ENCODE measurements around the gene ZNF710. TPM values are rescaled to one million over a fixed set of nuclear protein-coding genes. Genes with fewer than 3 reads are reported as not detected.

The ZNF710 gene
- total RNA-seq, 1 donor from 2014 or later: 45.5 TPM

- ATAC-seq (ENCODE audit: low read depth) (no peak), DNase-seq (no peak)
- POLR2A ChIA-PET: interaction anchor here (0.5 kb wide), 1 partner anchor 19 kb away, joined by 3 read pairs; no protein-coding TSS in a partner anchor
- Mint-ChIP-seq H3K9me3 (no peaks in the 10 kb centered on the region), H3K27me3 (no peaks in the 10 kb centered on the region), H3K36me3 (ENCODE audit: low read depth) (peaks cover 51% of the 10 kb centered on the region), H3K27ac (no peak overlapping the region), H3K4me1 (peaks cover 13% of the 10 kb centered on the region), H3K4me3 (no peak overlapping the region)
- intact Hi-C loops (cut with micrococcal nuclease): no loop called here
- CTCF ChIA-PET: no interaction called here
- TF ChIP-seq, protein P1, sequence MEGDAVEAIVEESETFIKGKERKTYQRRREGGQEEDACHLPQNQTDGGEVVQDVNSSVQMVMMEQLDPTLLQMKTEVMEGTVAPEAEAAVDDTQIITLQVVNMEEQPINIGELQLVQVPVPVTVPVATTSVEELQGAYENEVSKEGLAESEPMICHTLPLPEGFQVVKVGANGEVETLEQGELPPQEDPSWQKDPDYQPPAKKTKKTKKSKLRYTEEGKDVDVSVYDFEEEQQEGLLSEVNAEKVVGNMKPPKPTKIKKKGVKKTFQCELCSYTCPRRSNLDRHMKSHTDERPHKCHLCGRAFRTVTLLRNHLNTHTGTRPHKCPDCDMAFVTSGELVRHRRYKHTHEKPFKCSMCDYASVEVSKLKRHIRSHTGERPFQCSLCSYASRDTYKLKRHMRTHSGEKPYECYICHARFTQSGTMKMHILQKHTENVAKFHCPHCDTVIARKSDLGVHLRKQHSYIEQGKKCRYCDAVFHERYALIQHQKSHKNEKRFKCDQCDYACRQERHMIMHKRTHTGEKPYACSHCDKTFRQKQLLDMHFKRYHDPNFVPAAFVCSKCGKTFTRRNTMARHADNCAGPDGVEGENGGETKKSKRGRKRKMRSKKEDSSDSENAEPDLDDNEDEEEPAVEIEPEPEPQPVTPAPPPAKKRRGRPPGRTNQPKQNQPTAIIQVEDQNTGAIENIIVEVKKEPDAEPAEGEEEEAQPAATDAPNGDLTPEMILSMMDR (IDR thresholded peaks at IDR 0.05): no peak
Observed at GRCh38 chr15:90090226-90090848, 89.2 kb downstream of the ZNF710 start.

- no peaks in the 10 kb centered on the region for H3K27me3 Mint-ChIP-seq
- ATAC-seq (ENCODE audit: low read depth) (no peak), DNase-seq (no peak)
- intact Hi-C loops (cut with micrococcal nuclease): no loop called here
- TF ChIP-seq, protein P1 (IDR thresholded peaks at IDR 0.05): no peak
- POLR2A ChIA-PET: interaction anchor here (0.5 kb wide), 1 partner anchor 18 kb away, joined by 3 read pairs; no protein-coding TSS in a partner anchor
- peaks cover 42% of the 10 kb centered on the region for H3K36me3 Mint-ChIP-seq (ENCODE audit: low read depth)
- H3K27ac Mint-ChIP-seq: no peak overlapping the region
- CTCF ChIA-PET: interaction anchor here (1.3 to 1.8 kb wide), 2 partner anchors 193 to 217 kb away, joined by 3 to 4 read pairs; no protein-coding TSS in a partner anchor
- H3K4me3 Mint-ChIP-seq: no peak overlapping the region
- H3K9me3 Mint-ChIP-seq: no peaks in the 10 kb centered on the region
- H3K4me1 Mint-ChIP-seq: peaks cover 21% of the 10 kb centered on the region
Observed at GRCh38 chr15:90091156-90091931, 90.2 kb downstream of the ZNF710 start.

DNA sequence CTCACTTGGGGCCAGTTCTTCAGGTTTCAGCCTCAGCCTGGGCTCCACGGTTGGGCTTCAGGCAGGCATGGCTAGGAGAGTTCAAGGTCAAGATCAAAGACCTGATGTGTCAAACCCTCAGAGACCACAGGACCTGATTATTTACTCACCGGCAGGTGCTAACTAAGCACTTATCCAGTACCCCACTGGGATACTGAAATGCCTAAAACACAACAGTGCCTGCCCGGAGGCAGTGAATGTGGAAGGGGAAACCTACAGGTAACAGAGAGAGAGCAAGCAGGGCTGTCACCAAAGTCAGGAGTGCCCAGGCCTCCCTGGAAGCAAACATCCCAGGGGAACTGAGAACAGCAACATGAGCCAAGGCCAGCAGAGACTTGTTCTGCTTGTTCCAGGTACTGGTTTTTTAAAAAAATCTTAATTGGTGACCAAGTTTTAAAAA, 94.4 kb downstream of the ZNF710 start:
- TF ChIP-seq, protein P1 (IDR thresholded peaks at IDR 0.05): no peak
- Mint-ChIP-seq H3K27ac (peak overlapping the region; percentile 93), H3K4me3 (no peak overlapping the region), H3K27me3 (no peaks in the 10 kb centered on the region), H3K36me3 (ENCODE audit: low read depth) (peaks cover 6% of the 10 kb centered on the region), H3K4me1 (peaks cover 58% of the 10 kb centered on the region), H3K9me3 (no peaks in the 10 kb centered on the region)
- intact Hi-C loops (cut with micrococcal nuclease): no loop called here
- ATAC-seq (ENCODE audit: low read depth): no peak
- CTCF ChIA-PET: no interaction called here
- POLR2A ChIA-PET: interaction anchor here (0.9 kb wide), 1 partner anchor 202 kb away, joined by 4 read pairs; the partner anchor contains the start of gene AP3S2
- no peak for DNase-seq

DNA sequence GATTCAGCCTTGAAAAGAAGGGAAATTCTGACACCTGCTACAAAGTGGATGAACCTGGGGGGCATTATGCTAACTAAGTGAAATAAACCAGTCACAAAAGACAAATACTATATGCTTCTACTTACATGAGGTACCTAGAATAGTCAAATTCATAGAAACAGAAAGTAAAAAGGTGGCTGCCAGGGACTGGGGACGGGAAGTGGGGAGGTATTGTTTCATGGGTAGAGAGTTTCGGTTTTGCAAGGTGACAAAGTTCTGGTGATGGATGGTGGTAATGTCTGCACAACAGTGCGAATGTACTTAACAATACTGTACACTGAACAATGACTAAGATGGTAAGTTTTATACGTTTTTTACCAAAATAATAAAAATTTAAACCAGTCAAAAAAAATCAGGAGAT, 96.4 kb downstream of the ZNF710 start:
- intact Hi-C loops (cut with micrococcal nuclease): loop anchor here (2.0 kb wide), 1 partner anchor 39 kb away; no protein-coding TSS in a partner anchor
- Mint-ChIP-seq H3K4me1 (peaks cover 68% of the 10 kb centered on the region), H3K27ac (peak overlapping the region; percentile 93), H3K36me3 (ENCODE audit: low read depth) (no peaks in the 10 kb centered on the region), H3K9me3 (no peaks in the 10 kb centered on the region), H3K27me3 (no peaks in the 10 kb centered on the region), H3K4me3 (peak overlapping the region; percentile 68)
- POLR2A ChIA-PET: no interaction called here
- CTCF ChIA-PET: interaction anchor here (1.0 kb wide), 1 partner anchor 199 kb away, joined by 3 read pairs; no protein-coding TSS in a partner anchor
- TF ChIP-seq, protein P1 (IDR thresholded peaks at IDR 0.05): no peak
- peak; percentile 67 for ATAC-seq (ENCODE audit: low read depth)
- no peak for DNase-seq

All from activated B cell treated with CpG ODN at 0.5 μM for 24 hours (primary cell).